D341Med (cell line): ENCODE measurements around the gene HSF5.
"Not testable (repeated sequence)": the region's sequence is repeated elsewhere in the genome, so short reads cannot be mapped to it uniquely, and the experiment has no call there.

Source experiments
- DNase-seq: peaks from one replicate; pipeline ENCODE4 v3.0.0; 2012; ENCODE audit warnings: low spot score

Gene HSF5

DNA sequence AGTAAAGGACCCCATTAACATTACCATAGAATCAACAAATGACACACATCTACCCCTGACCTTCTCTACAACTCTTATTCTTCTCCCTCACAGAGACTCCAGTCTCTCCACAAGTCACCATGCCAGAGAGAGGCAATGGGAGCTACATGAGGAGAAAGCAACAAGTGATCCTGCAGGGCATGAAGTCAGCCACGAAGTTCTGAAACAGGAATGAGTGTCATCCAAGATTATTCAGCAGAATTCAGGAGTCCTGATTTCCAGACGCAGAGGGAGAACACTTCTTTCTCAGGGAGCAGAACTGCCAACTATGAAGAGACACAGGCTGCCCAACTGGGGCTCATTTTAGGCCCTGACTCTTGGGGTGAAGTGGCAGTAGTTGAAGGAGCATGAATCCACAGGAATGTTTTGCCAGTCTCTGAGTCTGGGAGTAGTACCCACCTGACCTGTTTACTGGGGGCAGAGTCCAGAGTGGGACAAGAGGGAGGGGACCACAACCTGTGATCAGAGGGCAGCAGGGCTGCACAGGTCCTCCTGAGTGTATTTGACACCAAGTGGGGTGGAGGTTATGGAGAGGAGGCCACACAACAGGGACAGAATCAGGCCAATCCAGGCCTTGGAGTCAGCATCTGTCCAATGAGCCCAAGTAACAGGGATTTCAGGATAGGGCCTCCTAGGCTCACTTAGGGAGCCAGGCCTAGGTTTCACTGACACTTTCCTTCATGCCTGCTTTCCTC is 28.6 kb upstream of the HSF5 start:
- no peak for DNase-seq

DNA sequence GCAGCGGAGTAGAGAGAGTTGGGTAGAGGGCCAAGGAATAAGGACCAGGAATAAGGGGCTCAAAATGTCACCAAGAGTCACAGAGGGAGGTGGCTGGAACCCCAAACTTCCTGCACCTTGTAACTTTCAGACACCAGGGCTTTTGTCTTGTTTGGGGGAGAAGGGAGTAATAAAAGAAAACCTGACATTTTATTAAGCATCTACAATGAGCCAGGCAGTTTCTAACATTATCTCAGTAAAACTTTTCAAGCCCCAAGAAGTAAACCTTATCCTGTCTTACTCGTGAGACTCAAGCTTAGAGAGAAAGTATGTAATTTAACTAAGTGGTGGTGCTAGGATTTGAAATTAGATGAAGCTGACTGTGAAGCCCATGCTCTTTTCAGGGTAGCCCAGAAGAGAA is 27.1 kb upstream of the HSF5 start:
- no peak for DNase-seq

DNA sequence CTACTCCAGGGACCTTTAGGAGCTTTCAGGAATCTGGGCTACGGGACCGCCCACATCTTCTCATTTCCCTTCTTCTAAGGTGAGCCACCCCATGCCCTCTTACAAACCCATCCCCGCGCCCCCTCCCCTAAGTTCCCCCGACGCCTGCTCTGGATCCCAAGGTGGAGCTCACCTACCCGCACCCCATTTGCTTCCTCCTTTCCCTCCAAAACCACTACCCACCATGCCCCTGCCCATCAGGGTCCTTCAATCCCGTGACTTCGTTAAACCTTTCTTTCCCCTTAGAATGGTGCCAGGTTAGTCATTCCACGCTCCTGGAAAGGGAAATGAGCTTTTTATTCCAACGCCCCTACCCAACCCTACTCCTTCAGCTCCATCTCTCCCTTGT is 26.6 kb upstream of the HSF5 start:
- no peak for DNase-seq

DNA sequence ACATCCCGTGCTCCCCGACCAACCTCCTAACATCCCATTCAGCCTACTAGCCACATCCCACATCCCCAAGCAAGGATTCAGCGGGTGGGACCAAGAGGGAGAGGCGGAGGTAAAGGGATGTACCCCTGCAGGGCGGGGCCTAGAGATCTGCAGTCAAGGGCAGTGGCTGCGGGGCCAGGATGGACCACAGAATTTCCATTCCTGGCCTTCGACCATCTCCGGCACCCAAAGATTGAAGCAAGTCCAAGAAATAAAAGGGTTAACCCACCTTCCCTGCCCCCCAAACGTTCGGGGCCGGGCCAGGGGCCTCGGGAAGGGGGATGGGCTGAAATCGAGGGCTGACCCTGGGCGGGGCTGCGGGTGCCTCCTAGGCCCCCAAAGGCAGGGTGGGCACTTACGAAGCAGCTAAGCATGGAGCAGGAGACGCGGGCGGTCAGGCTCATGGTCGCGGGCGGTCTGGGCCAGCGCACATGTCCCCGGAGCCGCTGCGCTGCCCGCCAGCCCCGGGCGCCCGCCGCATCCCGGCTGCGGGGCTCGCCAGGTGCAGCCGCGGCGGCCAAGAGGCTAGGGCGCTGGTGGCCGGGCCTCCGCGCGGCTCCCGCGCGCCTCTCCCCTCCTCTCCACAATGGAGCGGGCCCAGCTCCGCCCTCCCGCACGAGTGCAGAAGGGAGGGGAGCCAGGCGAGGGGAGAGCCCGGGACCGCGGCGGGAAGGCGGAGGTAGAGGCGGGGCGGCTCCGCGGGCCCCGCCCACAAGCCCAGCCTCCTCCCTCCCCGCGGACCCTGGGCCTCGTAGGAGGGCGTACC is 26.0 kb upstream of the HSF5 start, which contains the start of gene MTMR4:
Gene MTMR4, minus strand, starts transcription at position 674 of the 805 bp plus-strand sequence. Its CDS starts 231 bp downstream, at position 443.
- peak; percentile 98 for DNase-seq

DNA sequence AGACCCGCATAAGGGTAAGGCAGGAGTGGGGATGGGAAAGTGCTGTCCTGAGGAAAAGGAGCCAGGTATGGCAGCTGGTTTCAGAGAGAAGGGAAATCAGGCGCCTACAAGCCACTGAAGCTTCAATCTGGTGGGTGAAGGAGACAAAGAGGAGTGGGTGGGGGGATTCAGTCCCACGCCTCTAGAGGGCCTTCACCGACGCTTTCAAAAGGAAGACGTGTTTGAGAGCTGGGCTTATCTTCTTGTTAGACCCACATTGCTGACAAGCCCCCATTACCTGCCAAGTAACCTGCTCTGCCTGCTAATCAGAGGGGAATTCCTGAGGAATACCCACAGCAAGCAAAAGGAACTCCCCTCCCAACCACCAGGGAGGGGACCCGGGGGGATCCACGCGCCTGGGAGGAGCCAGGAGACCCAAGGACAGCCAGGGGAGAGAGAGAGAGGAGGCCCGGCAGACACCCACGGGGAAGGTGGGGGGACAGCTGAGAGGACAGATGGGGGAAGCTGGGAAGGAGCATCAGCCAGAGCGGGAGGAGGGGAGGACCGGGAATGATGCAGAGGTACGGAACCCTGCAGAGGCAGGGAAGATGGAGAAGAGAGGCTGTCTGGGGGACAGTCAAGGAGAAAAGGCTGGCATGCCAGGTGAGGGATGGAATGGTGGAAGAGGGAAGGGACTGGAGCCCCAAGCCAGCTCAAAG is 25.2 kb upstream of the HSF5 start:
- DNase-seq: peak; percentile 66

DNA sequence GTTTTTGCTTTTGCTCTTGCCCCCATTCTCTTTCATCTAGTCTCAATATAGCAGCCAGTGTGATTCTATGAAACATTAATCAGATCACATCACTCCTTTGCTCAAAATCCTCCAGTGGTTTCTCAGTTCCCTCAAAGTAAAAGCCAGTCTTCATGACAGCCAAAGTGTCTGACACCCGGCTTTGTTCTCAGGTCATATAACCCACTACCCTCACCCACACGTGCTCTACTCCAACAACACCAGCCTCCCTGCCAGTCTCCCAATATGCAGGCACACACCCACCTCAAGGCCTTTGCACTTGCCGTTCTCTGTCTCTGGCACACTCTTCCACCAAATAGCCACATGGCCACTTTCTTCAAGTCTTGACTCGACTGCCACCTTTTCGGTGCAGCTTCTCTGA is 21.9 kb upstream of the HSF5 start:
- no peak for DNase-seq

DNA sequence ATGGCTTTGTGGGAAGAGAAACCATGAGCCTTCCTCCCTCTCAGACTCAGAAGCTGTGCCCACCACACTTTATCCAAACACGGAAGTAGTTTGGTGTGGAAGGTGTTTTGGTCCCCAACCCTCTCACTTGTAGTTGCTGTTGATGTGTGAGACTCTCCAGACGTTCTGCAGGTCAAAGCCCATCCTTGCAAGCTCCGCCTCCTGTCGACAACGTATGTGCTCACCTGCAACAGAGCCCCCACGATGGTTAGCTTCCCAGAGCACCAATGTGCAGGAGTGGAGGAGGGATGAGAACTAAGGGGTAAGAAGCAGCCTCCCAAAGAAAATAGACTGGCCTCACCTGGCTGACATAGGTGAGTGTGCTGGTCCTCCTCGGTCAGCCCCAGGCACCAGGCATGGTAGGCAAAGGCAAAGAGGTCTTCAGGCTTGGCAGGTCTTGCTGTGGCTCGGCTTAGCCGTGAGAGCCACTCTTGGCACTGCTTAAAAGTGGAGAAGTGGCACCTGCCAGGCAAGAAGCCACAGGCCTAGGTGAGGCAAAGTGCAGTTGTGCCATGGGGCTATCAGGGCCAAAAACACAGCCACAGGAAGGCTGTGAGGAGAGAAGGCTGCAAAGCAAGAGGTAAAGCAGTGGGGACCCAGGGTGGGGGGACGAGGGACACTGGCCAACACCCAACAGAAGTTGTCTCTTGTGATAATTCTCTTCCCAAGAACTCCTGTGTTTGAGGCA is 20.3 kb upstream of the HSF5 start:
- DNase-seq: no peak

DNA sequence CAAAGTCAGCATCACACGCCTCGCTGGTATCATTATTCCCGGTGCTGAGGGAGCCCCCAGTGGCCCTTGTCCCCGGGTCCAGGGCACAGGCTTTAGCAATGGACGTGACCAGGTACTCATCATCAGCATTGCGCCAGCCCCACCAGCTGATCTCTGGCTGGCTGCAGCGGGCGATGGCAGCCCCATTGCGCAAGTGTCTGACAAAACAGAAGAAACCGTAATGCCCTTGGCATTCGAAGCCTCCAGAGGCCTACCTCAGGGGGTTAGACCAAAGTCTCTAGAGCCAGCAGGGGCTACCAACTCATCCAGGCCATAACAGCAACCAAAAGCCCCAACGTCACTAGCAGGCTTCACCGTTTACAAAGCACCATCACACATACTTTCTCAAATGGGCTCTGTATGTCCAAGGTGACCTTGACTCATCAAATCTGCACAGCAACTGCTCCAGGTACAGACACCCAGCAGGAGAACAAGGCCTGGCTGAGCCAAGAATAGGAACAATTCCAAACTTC is 19.0 kb upstream of the HSF5 start:
- DNase-seq: no peak

DNA sequence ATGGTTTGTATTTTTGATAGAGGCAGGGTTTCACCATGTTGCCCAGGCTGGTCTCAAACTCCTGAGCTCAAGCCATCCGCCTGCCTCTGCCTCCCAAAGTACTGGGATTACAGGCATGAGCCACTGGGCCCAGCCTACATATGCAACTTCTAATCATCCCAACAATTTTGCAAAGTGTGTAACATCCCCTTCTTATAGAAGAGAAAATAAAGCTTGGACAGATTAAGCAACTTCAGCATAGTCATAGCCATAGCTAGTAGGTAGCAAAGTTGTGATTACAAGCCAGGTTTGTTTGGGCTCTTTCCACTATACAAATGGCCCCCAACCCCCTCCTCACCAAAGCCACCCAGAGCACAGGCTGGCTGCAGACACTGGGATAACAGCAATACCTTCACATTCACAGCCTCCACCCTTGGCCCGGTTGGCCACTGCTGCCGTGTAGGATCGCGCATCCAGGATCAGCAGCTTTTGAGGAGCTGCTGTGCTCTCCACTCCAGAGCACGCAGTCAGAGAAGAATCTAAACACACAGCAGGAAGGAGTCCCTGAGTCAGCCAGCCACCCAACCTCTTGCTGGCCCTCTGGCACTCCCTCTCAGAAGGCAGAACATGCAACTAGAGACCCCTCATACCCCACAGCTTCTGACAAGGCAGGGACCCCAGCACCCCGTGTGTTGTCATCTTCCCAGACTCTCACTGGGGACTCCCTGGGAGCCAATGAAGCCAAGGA is 18.3 kb upstream of the HSF5 start:
- no peak for DNase-seq

DNA sequence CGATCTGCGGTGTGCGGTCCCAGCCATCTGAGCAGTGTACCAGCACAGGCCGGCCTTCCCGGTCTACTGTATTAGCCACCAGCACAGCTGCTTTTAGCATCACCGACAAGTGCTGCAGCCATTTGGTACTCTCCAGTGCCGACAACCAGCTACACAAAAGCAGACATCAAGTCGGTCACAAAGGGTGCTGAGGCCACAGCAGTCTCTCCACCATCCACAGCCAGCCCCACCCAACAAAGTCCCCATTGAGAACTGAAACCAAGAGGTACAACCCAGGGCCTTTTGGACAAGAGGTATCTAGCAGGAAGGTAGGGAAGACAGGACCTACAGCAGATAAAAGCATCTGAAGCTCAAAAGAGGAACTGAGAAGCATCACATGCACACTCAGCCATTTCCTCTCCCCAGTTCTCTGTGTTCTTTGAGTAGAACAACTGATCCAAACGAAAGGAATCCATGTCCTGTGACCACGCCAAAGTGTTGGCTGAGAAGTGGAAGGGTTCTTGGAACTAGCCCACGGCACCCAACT is 16.7 kb upstream of the HSF5 start:
- DNase-seq: no peak

DNA sequence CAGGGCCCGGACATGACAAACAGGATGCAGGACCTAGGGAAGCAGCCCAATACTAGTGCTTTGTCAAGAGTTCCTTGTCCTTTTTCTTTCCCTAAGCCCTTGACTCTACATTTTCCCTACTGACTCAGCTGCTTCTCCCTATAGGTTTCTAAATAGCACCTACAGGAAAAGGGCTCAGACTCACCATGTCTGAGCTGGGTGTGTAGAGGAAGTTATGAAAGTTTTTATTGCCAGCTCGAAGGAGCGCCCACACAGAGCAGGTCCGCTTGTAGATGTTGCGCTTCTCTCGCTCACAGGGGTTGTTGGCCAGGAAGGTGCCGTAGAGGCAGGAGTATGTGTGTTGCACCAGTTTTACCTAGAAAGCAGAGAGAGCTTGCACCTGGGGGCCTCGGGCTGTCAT is 15.7 kb upstream of the HSF5 start:
- DNase-seq: no peak

DNA sequence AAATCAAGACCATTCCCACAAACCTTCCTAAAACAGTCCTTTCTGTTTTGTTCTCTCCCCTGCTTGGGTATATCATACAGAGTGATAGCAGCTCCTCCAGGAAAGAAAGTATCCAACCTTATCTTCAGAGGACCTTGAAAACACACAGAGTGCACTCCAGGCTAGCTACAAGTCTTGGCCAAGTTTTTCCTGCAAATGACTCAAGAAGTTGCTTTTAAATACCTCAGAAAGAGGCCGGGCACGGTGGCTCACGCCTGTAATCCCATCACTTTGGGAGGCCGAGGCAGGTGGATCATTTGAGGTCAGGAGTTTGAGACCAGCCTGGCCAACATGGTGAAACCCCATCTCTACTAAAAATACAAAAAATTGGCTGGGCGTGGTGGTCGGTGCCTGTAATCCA is 14.9 kb upstream of the HSF5 start:
- DNase-seq: not testable (repeated sequence)

DNA sequence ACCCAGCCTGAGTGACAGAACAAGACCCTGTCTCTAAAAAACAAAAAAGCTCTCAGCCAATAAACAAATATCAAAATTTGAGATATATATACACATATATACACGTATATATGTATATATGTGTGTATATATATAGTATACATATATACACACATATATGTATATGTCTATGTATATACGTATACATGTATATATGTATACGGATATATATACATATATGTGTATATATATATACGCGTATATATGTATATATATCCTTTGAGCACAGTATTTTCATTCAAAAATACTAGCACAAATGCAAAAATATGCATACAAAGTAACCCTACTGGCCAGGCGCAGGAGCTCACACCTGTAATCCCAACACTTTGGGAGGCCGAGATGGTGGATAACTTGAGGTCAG is 13.2 kb upstream of the HSF5 start:
- DNase-seq: no peak

DNA sequence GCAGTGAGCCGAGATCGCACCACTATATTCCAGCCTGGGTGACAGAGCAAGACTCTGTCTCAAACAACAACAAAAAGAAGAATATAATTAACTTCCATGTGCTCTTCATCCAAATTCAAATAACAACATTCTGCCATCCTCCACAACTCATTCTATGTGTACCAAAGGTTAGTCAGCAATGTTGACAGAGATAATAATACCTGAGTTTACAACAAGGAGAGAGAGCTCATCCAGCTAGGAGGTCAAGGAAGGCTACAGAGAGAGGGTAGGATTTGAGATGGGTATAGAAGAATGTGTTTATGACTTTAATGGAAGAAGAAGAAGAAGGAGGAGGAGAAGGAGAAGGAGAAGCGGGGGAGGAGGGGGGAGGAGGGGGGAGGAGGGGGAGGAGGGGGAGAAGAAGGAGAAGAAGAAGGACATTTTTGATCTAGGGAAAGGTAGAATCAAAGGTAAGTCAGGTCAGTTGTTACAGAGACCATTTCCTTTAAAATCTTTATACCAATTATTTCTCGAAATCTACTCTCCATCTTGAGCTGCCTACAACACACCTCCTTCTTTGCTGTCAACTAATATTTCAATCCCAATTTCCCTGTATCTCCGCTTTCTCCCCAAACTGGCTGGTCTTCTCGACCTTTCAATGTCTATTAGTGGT is 10.1 kb upstream of the HSF5 start:
- DNase-seq: no peak

DNA sequence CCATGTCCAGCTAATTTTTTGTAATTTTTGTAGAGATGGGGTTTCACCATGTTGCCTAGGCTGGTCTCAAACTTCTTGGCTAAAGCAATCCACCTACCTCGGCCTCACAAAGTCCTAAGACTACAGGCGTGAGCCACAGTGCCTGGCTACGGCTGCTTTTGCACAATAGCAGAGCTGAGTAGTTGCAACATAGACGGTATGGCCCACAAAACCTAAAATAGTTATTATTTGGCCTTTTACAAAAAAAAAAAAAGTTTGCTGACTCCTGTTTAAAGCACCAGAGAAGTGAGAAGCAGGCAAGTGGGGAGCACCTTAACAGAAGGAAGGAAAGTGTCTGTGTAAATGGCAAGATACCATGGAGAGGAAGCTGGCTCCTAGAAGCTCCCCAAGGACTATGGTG is 5.3 kb upstream of the HSF5 start:
- no peak for DNase-seq

DNA sequence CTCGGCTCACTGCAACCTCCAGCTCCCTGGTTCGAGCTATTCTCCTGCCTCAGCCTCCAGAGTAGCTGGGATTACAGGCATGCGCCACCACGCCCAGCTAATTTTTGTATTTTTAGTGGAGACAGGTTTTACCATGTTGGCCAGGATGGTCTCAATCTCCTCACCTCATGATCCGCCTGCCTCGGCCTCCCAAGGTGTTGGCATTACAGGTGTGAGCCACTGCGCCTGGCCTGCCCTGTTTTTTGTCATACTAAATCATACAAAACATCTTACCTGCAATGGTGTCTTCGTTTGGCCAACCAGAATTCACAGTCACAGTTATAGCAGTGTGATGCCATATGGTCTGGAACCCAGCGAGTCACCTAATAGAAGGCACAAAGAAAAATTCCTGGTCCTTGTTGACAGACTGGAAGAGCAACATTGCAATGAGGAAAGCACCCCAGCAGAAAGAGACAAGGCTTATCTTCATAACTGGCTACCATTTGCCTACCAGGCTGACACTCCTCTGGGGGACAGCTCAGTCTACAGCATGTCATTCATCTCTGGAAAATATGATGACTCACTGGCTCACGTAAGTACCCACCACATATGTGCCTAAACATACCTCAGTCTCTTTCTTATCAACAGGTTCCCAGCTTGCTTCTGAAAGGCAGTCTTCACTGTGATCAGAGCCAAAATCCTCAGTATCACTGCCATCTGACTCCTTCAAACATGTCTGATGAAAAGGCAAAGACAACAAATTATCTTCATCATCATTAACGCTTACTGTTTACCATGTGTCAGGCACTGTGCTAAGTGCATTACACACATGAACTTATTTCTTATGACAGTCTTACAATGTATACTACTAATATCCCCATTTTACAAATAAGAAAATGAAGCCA is 4.3 kb upstream of the HSF5 start:
- no peak for DNase-seq

DNA sequence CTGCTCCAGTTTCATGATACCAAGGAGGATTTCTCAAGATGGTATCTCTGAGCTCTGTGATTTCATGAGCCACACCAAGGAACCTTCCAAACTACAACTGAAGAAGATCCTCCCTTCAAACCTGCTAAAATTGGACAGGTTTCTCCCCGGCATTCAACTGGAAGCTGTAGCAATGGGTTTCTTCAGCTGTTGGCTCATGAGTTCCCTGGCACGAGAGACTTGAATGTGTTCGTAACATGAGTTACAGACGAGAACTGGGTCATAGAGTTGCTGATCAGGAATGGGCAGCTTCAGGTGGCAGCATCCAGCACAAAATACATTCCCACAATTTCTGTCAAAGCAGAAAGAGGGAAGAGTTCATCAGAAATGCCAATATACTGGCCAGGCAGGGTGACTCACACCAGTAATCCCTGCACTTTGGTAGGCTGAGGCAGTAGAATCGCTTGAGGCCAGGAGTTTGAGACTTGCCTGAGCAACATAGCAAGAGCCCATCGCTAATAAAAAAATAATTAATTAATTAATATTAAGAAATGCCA is 3.4 kb upstream of the HSF5 start:
- no peak for DNase-seq

DNA sequence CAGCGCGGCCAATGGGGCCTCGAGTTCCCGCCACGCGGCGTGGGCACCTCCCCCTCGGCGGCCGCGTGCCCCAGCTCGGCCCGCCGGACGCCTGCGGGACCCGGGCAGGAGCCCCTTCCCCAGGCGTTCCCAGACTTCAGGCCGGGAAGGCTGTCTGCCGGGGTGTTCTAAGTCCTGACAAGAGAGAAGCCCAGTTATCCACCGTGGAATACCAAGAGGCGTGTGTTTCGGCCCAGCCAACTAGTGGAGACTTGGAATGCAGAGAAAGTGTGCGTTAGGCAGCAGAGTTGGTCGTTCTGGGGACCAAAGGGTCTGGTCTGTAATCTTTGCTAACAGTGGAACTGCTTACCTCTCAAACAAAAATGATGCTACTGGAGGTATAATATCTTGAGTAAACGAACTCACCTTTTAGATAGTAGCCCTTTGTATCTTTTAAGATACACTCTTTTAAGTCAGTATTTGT is 251 bp upstream of the HSF5 start:
- DNase-seq: no peak

DNA sequence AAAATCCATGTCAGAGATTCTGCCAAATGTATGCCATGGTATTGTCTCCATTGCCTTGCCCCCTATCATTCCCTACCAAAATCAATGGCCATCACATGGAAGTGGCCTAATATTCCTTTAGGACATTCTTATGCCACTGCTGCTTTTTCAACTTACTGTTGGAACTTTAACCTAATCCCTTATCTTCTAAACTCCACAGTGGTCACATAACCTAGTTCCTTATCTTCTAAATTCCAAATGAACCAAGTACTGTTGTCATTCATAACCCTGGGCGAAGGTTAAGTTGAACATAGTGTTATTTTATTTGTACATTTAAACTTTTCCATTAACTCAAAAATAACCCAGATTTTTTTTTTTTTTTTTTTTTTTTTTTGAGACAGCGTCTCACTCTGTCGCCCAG is 3.6 kb downstream of the HSF5 start:
- no peak for DNase-seq
